Measurements from ENCODE around the gene ZDHHC9. TPM values are rescaled to one million over a fixed set of nuclear protein-coding genes. Genes with fewer than 3 reads are reported as not detected.
A peak's percentile ranks its signal among the peaks of the same experiment; 100 is the strongest.

ZDHHC9 gene
- total and polyA plus RNA-seq, 2 donors (not counting 1 experiment from before 2014, with no cell fraction given) = 1.3 to 6.1 TPM

GRCh38 chrX:129773649-129774458 lies 69.8 kb downstream of the ZDHHC9 start:
- H3K4me3 ChIP-seq (ENCODE audit: control extremely low read depth in 1 of 5, extremely low read depth in 1 of 5, insufficient read depth in 1 of 5, low read depth in 2 of 5, low read length in 4 of 5) = no peak overlapping the region
- no CpG with 5 or more reads among the region's 4 CpGs for WGBS (ENCODE audit: insufficient coverage)

More at GRCh38 chrX:129773649-129774458, 69.8 kb downstream of the ZDHHC9 start:
- no peaks in the 10 kb centered on the region for H3K9me3 ChIP-seq (ENCODE audit: control extremely low read depth in 1 of 3, control insufficient read depth in 2 of 3, insufficient read depth in 1 of 3, low read length in 2 of 3)
- DNase-seq (peak; percentile 27), ATAC-seq (ENCODE audit: low read depth) (no peak)
- H3K27ac Mint-ChIP-seq = peak overlapping the region; percentile 97
- H3K27me3 ChIP-seq (replicated peaks in 1 of 4; ENCODE audit: control extremely low read depth in 1 of 4, control insufficient read depth in 3 of 4, insufficient read depth in 4 of 4, low read length in 3 of 4) = no peaks in the 10 kb centered on the region
- POLR2A ChIA-PET = interaction anchor here (0.5 to 2.7 kb wide), 9 partner anchors 9 to 1129 kb away, joined by 3 to 35 read pairs (median 6); no protein-coding TSS in a partner anchor
- H3K4me2 ChIP-seq (replicated peaks; ENCODE audit: low read depth, low read length, poor library complexity, severe bottlenecking) = peak overlapping the region; percentile 56
- no peak overlapping the region for H3K9ac ChIP-seq (ENCODE audit: low read length)
- H3K36me3 ChIP-seq (replicated peaks in 1 of 2; ENCODE audit: control extremely low read depth in 1 of 2, control insufficient read depth in 1 of 2, extremely low read depth in 1 of 2, insufficient read depth in 2 of 2, low read length in 1 of 2) = no peaks in the 10 kb centered on the region
- H3K4me1 Mint-ChIP-seq = peaks cover 70% of the 10 kb centered on the region
- H3K4me3 Mint-ChIP-seq = peak overlapping the region; percentile 49
- CTCF ChIA-PET = interaction anchor here (0.7 to 4.0 kb wide), 12 partner anchors 9 to 287 kb away, joined by 3 to 32 read pairs (median 4); no protein-coding TSS in a partner anchor
- H3K27me3 Mint-ChIP-seq = no peaks in the 10 kb centered on the region
- H3K27ac ChIP-seq (ENCODE audit: low read length in 2 of 2) = peak overlapping the region; percentile 88 to 90
- intact Hi-C loops (cut with micrococcal nuclease) = loop anchor here (1.0 to 2.0 kb wide), 3 partner anchors 7 to 15 kb away; no protein-coding TSS in a partner anchor
- no peaks in the 10 kb centered on the region for H3K9me3 Mint-ChIP-seq (ENCODE audit: insufficient read depth)
- H2AFZ ChIP-seq (ENCODE audit: insufficient read depth, low read depth, low read length, poor library complexity, severe bottlenecking) = no peak overlapping the region
- H4K20me1 ChIP-seq (ENCODE audit: control insufficient read depth, insufficient read depth, low read length, poor library complexity, severe bottlenecking) = no peaks in the 10 kb centered on the region
- H3K4me1 ChIP-seq (ENCODE audit: control insufficient read depth in 2 of 2, insufficient read depth in 2 of 2, low read length in 2 of 2) = peaks cover 87 to 98% of the 10 kb centered on the region in 2 donors
- TF ChIP-seq CTCF (IDR thresholded peaks at IDR 0.05) = no peak
- TF ChIP-seq EZH2 (IDR thresholded peaks at IDR 0.05; ENCODE audit: borderline replicate concordance, insufficient read depth, low read depth, low read length, poor library complexity, severe bottlenecking) = no peak
- H3K79me2 ChIP-seq (ENCODE audit: control insufficient read depth, insufficient read depth, low read length) = peaks cover 26% of the 10 kb centered on the region
